ENCODE measurements around the gene FBXL20.
"Not testable (repeated sequence)": the region's sequence is repeated elsewhere in the genome, so short reads cannot be mapped to it uniquely, and the experiment has no call there.

FBXL20 gene

DNA sequence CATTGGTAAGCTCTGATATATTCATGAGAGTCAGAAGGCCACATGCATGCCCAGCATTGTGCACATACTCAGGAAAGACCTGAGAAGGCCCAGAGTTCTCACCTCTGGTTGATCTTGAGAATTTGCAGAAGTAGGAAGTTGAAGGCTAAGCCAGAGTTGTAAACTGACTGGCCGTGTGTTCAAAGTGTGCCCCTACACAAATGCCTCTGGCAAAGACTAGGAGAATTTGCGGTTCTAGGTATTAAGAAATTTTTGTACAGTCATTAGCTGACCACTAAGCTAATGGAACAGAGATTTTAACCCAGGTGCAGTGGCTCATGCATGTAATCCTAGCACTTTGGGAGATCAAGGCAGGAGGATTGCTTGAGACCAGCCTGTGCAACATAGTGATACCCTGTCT lies 25.0 kb downstream of the FBXL20 start:
- DNase-seq: no peak

GRCh38 chr17:39367805-39368204 lies 33.6 kb downstream of the FBXL20 start:
- not testable (repeated sequence) for DNase-seq

DNA sequence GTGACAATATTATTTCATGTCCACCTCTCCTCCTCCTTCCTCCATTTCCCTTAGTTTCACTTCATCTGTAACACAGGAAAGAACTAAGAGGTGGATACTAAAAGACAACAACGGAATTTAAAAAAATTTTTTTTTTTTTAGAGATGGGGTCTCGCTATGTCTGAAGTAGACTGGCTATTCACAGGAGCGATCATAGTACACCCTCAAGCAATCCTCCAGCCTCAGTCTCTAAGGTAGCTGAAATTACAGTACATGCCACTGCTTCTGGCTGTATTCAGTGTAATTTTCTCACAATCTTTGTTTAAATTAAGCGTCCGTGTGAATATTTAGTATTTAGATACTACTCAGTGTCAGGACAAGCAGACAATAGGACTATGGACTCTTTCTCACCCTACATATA lies 35.6 kb downstream of the FBXL20 start:
- DNase-seq: no peak

DNA sequence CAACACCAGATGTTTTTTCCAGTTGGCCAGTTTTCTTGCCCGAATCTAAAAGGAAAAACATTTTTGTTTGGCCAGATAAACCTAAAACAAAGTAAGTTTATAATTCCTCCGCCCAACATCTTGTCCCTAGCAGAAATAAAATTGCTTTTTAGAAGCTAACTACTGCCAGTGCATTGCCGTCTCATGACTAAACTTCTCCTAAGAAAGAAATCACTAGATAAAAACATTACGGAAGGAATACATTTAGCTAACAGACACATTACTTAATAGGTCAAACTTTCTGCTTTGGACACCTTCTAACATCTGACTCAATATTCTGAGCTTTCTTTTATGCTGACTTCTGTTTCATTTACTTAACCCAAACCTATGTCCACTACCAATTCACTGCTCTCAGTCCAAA lies 36.2 kb downstream of the FBXL20 start:
- DNase-seq: no peak

DNA sequence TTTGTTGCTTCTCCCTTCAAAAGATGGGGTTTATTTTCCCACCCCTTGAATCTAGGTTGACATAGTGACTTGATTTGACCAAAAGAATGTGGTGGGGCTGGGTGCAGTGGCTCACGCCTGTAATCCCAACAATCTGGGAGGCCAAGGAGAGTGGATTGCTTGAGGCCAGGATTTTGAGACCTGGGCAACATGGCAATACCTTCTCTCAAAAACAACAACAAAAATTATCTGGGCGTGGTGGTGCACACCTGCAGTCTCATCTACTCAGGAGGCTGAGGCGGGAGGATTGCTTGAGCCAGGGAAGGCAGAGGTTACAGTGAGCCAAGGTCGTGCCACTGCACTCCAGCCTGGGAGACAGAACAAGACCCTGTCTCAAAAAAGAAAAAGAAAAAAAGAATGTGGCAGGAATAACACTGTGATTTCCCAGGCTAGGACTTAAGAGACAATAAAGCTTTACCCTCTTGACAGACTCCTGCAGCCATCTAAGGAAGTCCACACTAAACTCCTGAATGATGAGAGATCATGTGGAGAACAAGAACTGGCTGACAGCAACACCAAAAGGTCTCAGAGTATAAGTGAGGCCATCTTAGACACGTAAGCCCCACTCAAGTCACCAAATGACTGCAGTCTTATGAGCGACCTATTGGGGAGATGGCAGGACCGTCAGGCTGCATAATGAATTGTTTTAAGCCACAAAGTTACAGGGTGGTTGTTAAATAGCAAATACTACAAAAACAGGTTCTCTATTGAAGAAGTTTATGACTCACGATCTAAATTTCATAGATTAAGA lies 37.0 kb downstream of the FBXL20 start:
- no peak for DNase-seq

GRCh38 chr17:39361064-39361463 lies 40.4 kb downstream of the FBXL20 start:
- no peak for DNase-seq

- DNase-seq: no peak
Observed at GRCh38 chr17:39360537-39360936, 40.9 kb downstream of the FBXL20 start.

DNA sequence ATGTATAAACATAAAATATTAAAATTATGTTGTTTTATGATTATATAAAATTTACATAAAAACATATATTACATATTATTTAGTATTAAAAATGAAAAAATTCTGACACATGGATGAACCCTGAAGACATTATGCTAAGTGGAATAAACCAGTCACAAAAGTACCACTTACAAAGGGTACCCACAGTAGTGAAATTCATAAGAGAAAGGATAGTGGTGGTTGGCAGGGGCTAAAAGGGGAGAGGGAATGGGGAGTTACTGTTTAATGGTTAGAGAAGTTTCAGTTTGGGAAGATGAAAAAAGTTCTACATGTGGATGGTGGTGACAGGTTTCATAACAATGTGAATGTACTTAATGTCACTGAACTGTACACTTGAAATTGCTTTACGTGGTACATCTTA lies 41.4 kb downstream of the FBXL20 start:
- DNase-seq: no peak

- no peak for DNase-seq
Observed at GRCh38 chr17:39357986-39358385, 43.4 kb downstream of the FBXL20 start.

DNA sequence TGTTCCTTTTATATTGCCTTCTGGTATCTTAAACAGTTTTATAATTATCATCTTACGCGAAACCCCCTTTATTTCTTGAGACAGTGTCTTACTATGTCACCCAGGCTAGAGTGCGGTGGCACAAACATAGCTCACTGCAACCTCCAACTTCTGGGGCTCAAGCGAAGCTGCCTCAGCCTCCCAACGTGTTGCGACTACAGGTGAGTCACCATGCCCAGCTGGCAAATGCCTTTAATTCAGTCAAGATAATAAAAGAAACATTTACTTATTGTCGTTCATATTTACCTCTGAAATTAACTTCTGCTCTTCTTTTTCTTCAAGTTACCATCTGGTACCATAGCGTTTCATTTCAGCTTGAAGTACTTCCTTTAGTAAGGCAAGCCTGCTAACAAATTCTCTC lies 43.9 kb downstream of the FBXL20 start:
- DNase-seq: no peak

- DNase-seq: no peak
Observed at GRCh38 chr17:39352986-39353385, 48.4 kb downstream of the FBXL20 start.

GRCh38 chr17:39352511-39352910 lies 48.9 kb downstream of the FBXL20 start:
- no peak for DNase-seq

GRCh38 chr17:39351508-39351907 lies 49.9 kb downstream of the FBXL20 start:
- no peak for DNase-seq

DNA sequence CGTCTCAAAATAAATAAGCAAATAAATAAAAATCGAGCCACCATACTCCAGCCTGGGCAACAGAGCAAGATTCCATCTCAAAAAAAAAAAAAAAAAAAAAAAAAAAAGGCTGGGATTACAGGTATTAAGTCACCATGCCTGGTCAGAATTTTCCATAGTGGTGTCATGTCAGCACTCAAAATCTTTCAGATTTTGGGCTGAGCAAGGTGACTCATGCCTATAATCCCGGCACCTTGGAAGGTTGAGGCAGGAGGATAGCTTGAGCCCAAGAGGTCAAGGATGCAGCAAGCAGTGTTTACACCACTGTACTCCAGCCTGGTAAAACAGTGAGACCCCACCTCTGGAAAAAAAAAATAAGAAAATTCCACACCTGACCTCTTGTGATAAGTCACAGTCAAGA lies 52.2 kb downstream of the FBXL20 start:
- no peak for DNase-seq

- DNase-seq: not testable (repeated sequence)
Observed at GRCh38 chr17:39346863-39347262, 54.6 kb downstream of the FBXL20 start.

GRCh38 chr17:39341541-39341940 lies 59.9 kb downstream of the FBXL20 start:
- no peak for DNase-seq

DNA sequence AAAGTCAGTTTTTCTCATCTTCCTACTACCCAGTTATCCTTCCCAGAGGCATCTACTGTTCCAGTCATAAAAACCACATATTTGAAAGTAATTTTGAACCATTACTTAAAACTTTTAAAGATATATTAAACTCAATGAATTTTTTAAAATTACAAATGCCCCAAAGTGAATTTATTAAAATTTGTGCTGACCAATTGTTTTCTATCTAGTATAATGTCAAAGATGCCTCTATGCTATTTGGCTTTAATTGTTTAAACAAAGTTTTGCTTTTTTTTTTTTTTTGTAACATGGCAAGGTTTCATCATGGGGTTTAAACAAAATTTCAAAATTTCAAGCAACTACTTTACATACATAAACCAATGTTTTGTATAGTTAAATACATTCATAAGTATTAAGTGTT lies 60.7 kb downstream of the FBXL20 start:
- no peak for DNase-seq

DNA sequence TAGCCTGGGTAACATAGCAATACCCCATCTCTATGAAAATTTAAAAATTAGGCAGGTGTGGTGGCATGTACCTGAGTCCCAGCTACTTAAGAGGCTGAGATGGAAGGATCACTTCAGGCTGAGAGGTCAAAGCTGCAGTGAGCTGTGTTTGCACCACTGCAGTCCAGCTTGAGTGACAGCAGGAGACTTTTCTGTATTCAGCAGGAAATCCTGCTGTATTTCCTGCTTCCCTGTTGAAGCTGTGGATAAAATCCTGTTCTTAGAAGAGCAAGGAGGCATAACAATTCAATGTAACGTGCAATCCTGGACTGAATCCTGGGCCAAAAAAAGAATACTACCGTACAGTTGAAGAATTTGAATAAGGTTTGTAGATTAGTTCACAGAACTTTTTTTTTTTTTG lies 62.2 kb downstream of the FBXL20 start:
- DNase-seq: no peak

DNA sequence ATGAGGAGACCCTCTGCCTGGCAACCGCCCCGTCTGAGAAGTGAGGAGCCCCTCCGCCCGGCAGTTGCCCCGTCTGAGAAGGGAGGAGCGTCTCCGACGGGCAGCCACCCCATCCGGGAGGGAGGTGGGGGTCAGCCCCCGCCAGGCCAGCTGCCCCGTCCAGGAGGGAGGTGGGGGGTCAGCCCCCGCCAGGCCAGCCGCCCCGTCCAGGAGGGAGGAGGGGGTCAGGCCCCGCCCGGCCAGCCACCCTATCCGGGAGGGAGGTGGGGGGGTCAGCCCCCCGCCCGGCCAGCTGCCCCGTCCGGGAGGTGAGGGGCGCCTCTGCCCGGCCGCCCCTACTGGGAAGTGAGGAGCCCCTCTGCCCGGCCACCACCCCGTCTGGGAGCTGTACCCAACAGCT lies 63.8 kb downstream of the FBXL20 start:
- DNase-seq: not testable (repeated sequence)

DNA sequence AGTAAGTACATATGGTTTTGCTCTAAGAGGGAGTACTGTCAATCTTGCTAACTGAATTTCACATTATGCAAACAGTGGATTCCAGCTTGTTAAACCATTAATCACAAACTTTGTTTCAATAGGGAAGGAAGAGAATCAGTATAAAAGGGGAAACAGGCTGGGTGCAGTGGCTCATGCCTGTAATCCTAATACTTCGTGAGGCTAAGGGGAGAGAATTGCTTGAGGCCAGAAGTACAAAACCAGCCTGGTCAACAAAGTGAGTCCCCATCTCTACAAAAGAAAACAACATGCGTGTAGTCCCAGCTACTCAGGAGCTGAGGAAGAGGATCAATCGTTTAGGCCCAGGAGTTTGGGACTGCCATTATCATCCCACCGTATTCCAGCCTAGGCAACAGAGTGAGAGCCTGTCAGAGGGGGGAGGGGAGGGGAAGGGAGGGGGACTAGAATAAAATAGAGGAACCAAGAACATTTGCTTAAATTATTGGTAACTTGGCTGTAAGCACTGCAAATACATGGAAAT lies 65.7 kb downstream of the FBXL20 start:
- DNase-seq: no peak

DNA sequence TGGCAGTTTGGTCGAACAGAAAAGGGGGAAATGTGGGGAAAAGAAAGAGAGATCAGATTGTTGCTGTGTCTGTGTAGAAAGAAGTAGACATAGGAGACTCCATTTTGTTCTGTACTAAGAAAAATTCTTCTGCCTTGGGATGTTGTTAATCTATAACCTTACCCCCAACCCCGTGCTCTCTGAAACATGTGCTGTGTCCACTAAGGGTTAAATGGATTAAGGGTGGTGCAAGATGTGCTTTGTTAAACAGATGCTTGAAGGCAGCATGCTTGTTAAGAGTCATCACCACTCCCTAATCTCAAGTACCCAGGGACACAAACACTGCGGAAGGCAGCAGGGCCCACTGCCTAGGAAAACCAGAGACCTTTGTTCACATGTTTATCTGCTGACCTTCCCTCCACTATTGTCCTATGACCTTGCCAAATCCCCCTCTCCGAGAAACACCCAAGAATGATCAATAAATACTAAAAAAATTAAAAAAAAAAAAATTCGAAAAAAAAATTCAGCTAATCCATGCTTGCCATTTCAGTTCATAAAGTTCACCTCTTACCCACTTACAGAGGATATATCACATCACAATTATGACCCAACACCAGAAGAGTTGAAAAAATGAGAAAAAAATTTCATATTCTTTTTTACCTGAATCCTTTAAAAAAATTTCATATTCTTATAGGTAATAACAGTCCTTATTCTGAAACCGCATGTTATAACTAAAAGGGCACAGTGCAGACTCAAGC lies 67.2 kb downstream of the FBXL20 start:
- DNase-seq: not testable (repeated sequence)

DNA sequence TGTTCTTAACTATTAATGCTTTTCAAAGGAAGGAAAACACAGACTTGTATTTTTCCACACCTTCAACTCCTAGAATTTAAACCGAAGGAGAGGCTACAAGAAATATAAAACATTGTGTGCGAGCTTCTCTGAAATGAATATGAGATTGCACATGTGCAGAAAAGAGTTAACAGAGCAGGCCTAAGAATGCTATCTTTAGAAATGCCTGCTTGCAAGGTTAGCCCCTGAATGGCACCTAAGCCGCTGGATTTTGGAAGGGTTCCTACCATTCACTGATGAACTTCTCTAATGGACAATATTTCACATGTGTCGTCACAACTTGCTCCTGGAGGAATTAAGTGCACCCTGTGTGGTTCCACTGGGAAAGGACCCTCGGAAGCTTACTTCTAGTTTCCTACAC lies 69.3 kb downstream of the FBXL20 start:
- DNase-seq: no peak

DNA sequence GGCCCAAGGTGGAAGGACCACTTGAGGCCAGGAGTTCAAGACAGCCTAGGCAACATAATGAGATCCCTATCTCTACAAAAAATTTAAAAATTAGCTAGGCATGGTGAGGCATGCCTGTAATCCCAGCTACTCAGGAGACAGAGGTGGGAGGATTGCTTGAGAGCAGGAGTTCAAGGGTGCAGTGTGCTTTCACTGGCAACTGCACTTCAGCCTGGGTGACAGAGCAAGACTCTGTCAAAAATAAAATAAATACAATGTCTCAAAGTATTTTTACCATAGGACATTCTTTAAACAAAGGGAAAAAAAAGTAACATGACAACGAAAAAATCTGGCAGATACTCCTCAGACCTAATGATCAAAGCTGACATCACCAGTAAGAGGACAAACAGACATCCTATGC lies 72.6 kb downstream of the FBXL20 start:
- DNase-seq: no peak

DNA sequence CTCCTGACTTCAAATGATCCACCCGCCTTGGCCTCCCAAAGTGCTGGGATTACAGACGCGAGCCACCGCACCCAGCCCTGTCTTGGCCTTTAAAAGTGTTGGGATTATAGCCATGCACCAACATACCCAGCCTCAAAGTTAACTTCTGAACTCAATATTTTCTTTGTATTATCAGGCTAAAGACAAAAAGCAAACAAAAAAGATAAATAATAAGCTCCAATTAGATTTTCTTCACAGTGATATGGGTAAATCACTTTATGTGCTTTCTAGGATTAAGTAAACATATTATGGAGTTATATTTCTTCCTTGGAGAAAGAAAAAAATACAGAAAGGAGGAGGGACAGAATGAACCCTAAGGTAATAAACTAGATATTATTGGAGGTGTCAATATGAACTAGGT lies 74.3 kb downstream of the FBXL20 start:
- no peak for DNase-seq
